GM12873 (cell line): Measurements from ENCODE around the gene RALGAPB.

Experiments
- TF ChIP-seq, protein P1 (sequence below): IDR thresholded peaks from 2 replicates; pipeline ENCODE4 v1.5.1; 2012; ENCODE audit warnings: low read depth, mild to moderate bottlenecking, moderate library complexity, low read length, control low read depth; ENCODE audit not compliant: insufficient read depth; ENCODE audit errors: missing control alignments

RALGAPB gene

DNA sequence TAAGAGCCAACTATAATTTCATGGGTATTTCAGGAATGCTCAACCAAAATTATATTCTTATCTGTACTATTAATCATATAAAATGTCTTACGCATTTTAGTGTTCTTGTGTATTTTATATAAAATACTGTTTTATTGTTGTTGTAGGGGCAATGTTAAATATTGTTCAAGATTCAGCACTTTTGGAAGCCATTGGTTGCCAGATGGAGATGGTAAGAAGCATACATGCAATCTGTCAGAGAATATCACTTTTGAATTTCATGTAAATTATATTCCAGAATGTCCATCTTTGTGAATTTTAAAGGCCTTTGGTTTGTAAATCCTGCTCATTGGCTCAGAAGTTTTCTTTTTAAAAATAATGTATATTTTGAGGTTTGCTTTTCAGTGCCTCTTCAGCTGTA is 58.4 kb downstream of the RALGAPB start:
- TF ChIP-seq, protein P1, sequence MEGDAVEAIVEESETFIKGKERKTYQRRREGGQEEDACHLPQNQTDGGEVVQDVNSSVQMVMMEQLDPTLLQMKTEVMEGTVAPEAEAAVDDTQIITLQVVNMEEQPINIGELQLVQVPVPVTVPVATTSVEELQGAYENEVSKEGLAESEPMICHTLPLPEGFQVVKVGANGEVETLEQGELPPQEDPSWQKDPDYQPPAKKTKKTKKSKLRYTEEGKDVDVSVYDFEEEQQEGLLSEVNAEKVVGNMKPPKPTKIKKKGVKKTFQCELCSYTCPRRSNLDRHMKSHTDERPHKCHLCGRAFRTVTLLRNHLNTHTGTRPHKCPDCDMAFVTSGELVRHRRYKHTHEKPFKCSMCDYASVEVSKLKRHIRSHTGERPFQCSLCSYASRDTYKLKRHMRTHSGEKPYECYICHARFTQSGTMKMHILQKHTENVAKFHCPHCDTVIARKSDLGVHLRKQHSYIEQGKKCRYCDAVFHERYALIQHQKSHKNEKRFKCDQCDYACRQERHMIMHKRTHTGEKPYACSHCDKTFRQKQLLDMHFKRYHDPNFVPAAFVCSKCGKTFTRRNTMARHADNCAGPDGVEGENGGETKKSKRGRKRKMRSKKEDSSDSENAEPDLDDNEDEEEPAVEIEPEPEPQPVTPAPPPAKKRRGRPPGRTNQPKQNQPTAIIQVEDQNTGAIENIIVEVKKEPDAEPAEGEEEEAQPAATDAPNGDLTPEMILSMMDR, result no peak

DNA sequence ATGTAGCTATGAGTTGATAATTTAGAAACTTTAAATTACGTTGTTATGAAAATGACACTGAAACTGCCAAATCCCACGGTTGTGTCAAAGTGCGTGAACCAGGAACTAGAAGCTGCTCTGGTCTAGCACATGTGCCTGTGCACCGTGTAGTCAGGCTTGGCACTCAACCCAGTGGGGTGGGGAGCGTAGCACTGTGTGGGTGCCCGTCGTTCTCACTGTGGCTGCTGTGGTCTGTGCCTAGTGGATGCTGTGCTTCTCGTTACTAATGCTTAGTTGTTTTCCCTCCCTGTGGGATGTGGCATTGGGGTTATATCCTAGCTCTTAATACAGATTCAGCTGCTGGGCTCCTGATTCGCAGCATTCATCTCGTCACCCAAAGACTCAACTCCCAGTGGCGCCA is 62.1 kb downstream of the RALGAPB start:
- TF ChIP-seq, protein P1, result no peak

DNA sequence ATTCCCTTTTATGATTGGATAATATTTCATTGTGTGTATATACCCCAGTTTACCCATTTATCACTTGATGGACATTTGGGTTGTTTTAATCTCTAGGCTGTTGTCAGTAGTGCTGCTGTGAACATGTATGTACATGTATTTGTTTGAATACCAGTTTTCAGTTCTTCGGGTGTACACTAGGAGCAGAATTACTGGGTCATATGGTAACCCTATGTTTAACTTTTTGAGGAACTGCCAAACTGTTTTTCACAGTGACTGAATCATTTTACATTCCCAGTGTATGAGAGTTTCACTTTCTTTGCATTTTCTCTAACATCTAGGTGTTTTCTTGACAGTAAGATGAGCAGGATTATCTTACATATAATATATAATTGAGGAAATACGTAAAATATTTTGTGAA is 63.7 kb downstream of the RALGAPB start:
- TF ChIP-seq, protein P1, result no peak

DNA sequence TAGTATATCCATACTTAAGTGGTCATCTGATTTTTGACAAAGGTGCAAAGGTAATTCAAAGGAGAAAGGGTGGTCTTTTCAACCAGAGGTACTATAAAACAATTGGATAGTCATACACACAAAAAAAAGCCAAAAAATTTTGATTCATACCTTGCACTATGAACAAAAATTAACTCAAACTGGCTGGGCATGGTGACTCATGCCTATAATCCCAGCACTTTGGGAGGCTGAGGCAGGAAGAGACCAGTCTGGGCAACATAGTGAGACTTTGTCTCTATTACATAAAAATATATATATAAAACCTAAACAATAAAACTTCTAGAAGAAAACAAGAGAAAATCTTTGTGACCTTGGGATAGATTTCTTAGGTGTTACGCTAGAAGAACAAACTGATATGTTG is 64.5 kb downstream of the RALGAPB start:
- TF ChIP-seq, protein P1, result no peak

DNA sequence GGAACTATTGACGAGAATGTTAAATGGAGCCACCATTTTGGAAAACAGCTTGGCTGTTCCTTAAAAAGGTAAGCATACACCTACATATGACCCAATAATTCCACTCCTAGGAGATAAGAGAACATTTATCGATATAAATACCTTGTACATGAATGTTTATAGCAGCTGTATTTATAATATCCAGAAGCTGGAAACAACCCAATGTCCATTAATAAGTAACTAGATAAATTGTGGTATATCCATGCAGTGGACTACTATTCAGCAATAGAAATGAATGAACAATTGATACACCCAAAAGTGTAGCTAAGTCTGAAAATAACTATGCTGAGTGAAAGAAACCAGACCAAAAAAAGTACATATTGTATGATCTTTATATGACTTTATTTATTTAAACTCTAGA is 66.1 kb downstream of the RALGAPB start:
- TF ChIP-seq, protein P1, result no peak

DNA sequence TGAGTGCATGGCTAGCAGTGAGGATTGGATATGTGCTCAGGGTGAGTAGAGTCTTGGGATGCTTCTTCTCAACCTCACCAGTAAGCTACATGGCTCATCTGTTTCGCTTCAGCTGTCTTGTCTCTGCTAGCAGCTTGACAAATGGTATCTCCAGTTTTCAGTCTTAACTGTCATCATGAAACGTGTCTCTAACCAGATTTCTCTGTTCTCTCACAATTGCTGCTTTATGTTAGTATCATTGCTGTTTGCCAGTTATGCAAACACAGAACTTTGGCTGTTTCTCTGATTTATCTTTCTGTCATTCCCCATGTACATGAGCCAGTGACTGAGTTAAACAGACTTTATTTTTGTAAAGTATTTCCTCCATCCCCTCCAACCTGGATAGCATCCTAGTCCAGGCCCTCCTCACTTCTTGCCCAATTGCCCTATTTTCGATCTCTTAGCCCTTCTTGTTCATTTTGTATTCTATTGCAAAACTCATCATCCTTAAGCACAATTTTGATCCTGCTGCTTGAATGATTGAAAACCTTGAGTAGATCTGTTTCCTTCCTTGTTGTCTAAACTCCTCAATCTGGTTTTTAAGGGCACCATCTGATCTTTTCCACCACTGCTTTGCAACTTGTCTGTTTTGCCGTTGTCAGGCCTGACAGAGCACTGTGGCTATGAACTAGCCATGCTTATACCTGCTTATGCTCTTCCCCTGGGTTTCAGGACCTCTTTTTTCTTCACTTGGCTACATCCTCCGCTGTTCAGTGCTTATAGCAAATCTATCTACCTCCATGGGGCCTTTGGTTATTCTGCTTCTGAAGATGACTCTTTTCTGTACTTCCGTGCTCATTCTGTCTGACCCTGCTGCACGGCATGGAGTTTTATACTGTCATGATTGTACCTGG is 70.6 kb downstream of the RALGAPB start:
- TF ChIP-seq, protein P1, result no peak

DNA sequence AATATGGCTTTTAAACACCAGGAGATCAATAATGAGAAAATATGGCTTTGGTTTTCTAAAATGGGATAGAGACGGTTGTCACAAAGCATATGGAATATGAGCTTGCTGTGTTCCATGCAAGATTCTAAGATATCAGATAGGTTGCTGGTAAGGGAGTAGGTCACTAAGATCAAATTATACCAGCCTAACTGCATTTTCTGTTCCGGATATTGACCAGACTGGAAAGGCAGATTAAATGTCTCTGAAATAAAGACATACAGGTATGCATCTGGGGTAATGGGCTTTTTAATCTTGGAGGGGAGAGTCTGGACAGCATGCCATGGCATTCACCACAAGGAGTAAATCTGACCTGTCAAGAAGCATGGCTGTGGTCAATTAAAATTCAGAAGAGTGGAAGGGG is 73.1 kb downstream of the RALGAPB start:
- TF ChIP-seq, protein P1, result no peak
